ENCODE measurements around the gene USP6NL.

The USP6NL gene

DNA sequence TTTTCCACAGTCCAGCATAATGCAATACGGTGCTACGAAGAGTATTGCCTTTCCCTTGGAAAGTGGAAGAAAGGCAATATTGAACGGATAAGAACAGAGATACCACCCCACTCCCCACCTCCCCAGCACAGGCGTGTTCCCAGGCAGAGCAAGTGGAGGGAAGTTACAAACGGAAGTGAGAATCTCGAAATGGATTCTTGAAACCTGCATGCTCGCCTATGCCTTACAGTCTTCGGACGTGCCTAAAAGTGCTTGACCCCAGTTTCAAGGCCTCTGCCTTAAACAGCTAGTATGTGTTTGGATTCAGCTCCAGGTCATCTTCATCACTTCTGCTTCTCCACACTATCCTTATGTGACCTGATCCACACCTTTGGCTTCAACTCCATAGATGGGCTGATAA is 35.0 kb upstream of the USP6NL start:
- TF ChIP-seq, protein P1, sequence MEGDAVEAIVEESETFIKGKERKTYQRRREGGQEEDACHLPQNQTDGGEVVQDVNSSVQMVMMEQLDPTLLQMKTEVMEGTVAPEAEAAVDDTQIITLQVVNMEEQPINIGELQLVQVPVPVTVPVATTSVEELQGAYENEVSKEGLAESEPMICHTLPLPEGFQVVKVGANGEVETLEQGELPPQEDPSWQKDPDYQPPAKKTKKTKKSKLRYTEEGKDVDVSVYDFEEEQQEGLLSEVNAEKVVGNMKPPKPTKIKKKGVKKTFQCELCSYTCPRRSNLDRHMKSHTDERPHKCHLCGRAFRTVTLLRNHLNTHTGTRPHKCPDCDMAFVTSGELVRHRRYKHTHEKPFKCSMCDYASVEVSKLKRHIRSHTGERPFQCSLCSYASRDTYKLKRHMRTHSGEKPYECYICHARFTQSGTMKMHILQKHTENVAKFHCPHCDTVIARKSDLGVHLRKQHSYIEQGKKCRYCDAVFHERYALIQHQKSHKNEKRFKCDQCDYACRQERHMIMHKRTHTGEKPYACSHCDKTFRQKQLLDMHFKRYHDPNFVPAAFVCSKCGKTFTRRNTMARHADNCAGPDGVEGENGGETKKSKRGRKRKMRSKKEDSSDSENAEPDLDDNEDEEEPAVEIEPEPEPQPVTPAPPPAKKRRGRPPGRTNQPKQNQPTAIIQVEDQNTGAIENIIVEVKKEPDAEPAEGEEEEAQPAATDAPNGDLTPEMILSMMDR (IDR thresholded peaks at IDR 0.05; ENCODE audit: control insufficient read depth, insufficient read depth, low read depth, low read length, missing control alignments) = no peak
- no peak for DNase-seq (ENCODE audit: low read depth)
- no peak overlapping the region for H3K4me3 ChIP-seq (ENCODE audit: control insufficient read depth, low read depth, low read length)

DNA sequence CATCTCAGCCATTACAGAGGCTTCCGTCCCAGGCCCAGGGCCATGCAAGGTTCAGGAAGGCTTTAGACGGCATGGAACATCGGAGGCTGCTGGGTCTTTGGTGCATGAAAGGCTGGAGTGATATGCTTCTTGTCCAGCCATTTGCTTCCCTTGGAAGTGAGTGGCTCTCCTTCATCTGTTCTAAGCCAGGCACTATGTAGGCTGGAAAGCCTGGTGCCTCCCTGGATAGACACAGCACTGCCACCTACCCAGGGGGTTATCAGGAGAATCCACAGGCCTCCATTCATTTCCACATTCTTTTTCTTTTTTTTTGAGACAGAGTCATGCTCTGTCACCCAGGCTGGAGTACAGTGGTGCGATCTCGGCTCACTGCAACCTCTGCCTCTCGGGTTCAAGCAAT is 31.6 kb upstream of the USP6NL start:
- TF ChIP-seq, protein P1 (IDR thresholded peaks at IDR 0.05; ENCODE audit: control insufficient read depth, insufficient read depth, low read depth, low read length, missing control alignments) = no peak
- DNase-seq (ENCODE audit: low read depth) = no peak
- no peak overlapping the region for H3K4me3 ChIP-seq (ENCODE audit: control insufficient read depth, low read depth, low read length)

DNA sequence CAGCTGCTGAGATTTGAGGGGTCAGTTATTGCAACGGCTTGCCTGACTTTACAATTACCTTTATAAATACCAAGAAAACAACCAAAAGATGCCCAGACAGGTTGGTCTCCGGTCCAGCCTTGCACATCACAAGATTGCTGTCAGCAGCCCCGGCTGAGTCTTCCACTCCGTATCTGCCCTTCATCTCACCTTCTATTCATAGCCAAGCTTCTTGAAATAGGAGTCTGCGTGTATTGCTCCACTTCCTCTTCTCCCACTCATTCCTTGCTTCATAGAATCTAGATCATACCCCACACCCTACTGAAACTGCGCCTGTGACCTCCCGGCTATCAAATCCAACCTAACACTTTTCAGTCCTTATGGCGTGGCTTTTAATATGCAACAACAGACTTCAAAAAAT is 31.1 kb upstream of the USP6NL start:
- TF ChIP-seq, protein P1 (IDR thresholded peaks at IDR 0.05; ENCODE audit: control insufficient read depth, insufficient read depth, low read depth, low read length, missing control alignments) = no peak
- no peak overlapping the region for H3K4me3 ChIP-seq (ENCODE audit: control insufficient read depth, low read depth, low read length)
- DNase-seq (ENCODE audit: low read depth) = no peak

DNA sequence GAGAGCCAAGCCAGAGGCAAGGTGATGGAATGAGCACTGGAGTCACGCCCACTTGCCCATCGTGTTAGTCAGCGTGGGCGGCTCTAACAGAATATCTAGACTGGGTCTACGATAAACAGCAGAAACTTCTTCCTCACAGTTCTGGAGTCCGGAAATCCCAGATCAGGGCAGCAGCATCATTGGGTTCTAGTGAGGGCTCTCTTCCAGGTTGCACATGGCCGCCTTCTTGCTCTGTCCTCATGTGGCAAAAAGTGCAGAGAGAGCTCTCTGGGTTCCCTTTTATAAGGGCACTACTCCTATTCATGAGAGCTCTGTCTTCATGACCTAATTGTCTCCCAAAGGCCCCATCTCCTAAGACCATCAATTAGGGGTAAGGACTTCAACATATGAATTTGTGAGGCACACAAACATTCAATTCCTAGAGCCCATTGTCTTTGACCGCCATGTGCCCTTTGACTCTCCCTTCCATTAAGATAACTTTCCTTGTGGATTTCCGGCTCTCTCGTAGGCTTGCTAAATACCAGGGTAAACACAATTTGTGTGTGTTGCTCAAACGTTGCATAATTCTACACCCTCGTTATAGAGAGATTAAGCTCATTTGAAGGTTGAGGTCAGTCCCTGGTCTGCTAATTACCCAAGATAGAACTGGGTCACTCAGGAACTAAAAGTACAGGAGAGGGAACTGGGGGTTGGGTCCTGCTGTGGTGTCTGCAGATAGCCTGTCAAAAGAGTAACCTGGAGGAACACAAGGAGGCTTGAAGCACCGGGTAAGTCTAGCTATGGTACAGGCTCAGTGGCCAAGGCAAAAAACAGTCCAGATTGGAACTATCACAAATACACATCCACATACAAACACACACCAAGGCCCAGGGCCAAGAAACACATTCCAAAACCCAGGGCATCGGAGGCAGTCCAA is 28.7 kb upstream of the USP6NL start:
- DNase-seq (ENCODE audit: low read depth) = no peak
- no peak overlapping the region for H3K4me3 ChIP-seq (ENCODE audit: control insufficient read depth, low read depth, low read length)
- TF ChIP-seq, protein P1 (IDR thresholded peaks at IDR 0.05; ENCODE audit: control insufficient read depth, insufficient read depth, low read depth, low read length, missing control alignments) = no peak

DNA sequence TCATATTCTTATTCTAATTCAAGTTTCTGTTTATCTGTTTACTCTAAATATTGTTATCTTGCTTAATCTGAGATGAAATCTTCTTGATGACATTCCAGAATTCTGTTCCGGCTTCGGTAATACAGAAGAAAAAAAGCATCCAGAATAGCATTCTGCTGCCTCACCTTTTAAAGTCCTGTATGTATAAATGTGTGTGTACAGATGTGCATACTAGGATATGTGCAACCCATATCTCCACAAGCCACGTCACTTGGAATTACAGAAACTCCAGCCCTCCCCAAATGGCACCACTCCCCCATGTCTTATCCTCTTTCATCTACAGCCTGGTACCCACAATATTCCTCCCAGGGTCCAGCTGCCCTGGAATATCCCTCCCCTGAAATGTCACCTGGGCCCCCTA is 27.9 kb upstream of the USP6NL start:
- no peak for DNase-seq (ENCODE audit: low read depth)
- TF ChIP-seq, protein P1 (IDR thresholded peaks at IDR 0.05; ENCODE audit: control insufficient read depth, insufficient read depth, low read depth, low read length, missing control alignments) = no peak
- no peak overlapping the region for H3K4me3 ChIP-seq (ENCODE audit: control insufficient read depth, low read depth, low read length)

DNA sequence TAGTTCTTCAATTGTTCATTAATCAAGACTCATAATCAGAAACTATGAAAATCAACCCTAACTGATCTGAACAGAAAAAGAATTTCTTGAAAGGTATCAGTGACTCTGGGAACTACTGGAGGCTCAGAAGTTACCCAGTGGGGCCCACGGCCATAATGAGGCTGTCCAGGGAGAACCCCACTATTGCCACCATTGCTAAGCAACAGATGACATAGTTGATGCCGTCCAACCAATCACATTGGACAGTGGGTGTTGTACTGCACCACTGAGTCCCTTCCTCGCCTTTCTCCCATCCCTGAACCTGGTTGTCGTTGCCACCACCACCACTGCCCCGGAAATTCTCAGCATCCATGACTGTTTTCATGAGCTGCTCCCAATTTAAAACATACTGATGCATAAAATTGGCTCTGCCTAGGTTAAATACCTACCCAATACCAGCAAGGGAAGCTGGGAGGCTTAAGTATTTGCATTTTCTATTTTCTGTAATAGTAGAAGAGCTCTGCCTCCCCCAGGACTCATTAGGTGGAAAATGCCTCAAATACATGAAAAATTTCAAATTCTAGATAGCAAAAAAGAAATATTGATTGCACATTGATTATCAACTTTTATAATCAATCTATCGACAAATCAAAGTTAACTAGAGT is 26.7 kb upstream of the USP6NL start:
- H3K4me3 ChIP-seq (ENCODE audit: control insufficient read depth, low read depth, low read length) = no peak overlapping the region
- TF ChIP-seq, protein P1 (IDR thresholded peaks at IDR 0.05; ENCODE audit: control insufficient read depth, insufficient read depth, low read depth, low read length, missing control alignments) = no peak
- no peak for DNase-seq (ENCODE audit: low read depth)
